ENCODE results near the gene AUP1. TPM values are rescaled to one million over a fixed set of nuclear protein-coding genes. Genes with fewer than 3 reads are reported as not detected.

Gene AUP1
- total and polyA plus RNA-seq, 2 of the 8 experiments (the other 6 are each of a cell fraction or from before 2014, with no cell fraction given) = 83.4 to 121 TPM

GRCh38 chr2:74510272-74510671 is 19.2 kb downstream of the AUP1 start (continued):
- TF ChIP-seq CHD7 (IDR thresholded peaks at IDR 0.05; ENCODE audit: insufficient replicate concordance, low read length) (no peak), MAFK (IDR thresholded peaks at IDR 0.05; ENCODE audit: low read depth, low read length) (no peak), TBP (IDR thresholded peaks at IDR 0.05; ENCODE audit: low read depth, low read length) (no peak), MAX (IDR thresholded peaks at IDR 0.05) (no peak), GTF2F1 (IDR thresholded peaks at IDR 0.05; ENCODE audit: borderline replicate concordance, low read depth, low read length) (no peak), CTCF (IDR thresholded peaks at IDR 0.05; ENCODE audit: control extremely low read depth in 1 of 3, insufficient read depth in 1 of 3, low read depth in 1 of 3, low read length in 3 of 3) (no peak), CHD1 (IDR thresholded peaks at IDR 0.05; ENCODE audit: low read depth, low read length) (no peak), JUN (IDR thresholded peaks at IDR 0.05; ENCODE audit: low read depth, low read length) (no peak), CHD2 (IDR thresholded peaks at IDR 0.05; ENCODE audit: low read length) (no peak), CBX8 (IDR thresholded peaks at IDR 0.05; ENCODE audit: borderline replicate concordance, low read depth, low read length) (no peak)
